UCSD-AML1 (cell line): Measurements from ENCODE around the gene TENM4.
"Not testable (repeated sequence)": the region's sequence is repeated elsewhere in the genome, so short reads cannot be mapped to it uniquely, and the experiment has no call there.

Source experiments
- DNase-seq: peaks from one replicate; lab custom pipeline; 2025; ENCODE audit not compliant: unreplicated experiment; lab: John Stamatoyannopoulos, UW

TENM4 gene

GRCh38 chr11:78635814-78636506, 804.9 kb downstream of the TENM4 start:
- DNase-seq, result no peak

- DNase-seq, result no peak
Observed at GRCh38 chr11:78633516-78634310, 807.1 kb downstream of the TENM4 start.

DNA sequence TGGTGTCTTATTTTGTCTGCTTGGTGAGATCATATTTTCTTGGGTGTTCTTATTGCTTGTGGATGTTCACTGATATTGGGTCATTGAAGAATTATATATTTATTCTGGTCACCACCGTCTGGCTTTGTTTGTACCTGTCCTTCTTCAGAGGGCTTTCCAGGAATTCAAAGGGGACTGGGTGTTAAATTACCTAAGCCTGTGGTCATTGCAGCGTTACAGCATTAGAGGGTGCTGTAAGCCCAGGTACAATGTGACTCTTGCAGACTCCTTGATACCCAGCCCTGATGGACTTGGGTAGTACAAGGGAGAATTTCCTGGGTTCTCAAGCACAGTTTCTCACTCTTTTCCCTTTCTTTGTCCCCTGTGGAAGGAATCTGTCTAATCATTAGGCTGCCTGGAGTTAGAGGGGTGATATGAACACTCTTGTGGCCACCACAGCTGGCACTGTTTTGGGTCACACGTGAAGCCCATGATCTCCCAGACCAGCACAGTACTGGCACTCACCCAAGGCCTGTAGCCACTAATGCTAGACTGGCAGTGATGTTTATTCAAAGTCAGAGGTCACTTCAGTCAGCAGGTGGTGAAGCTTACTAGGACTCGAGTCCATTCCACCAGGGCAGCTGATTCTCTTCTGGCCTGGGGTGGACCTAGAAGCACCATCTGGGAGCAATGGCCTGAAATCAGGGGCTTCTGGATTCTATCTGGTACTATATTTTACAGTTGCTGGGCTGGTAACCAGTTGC, 810.1 kb downstream of the TENM4 start:
- no peak for DNase-seq

GRCh38 chr11:78630155-78630554, 810.7 kb downstream of the TENM4 start:
- DNase-seq, result no peak

GRCh38 chr11:78622666-78623065, 818.2 kb downstream of the TENM4 start:
- DNase-seq, result no peak

DNA sequence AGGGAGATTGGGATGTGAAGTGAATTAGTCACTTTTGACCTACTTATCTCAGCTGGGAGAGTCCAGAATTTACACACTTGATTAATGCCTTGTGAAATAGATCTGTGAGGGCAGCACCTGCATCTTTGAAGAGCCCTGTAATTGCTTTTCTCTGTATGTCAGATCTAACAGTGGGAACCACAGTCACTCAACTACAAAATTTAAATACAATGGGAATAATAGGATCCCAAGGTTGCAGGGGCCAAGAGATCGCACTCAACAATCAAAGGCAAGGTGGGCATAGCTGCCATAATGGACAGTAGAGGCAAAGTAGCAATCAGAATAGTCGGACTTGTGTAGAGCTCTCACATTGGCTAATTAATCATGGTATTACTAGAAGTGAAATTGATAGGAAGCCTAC, 820.7 kb downstream of the TENM4 start:
- no peak for DNase-seq

- no peak for DNase-seq
Observed at GRCh38 chr11:78615724-78616123, 825.1 kb downstream of the TENM4 start.

DNA sequence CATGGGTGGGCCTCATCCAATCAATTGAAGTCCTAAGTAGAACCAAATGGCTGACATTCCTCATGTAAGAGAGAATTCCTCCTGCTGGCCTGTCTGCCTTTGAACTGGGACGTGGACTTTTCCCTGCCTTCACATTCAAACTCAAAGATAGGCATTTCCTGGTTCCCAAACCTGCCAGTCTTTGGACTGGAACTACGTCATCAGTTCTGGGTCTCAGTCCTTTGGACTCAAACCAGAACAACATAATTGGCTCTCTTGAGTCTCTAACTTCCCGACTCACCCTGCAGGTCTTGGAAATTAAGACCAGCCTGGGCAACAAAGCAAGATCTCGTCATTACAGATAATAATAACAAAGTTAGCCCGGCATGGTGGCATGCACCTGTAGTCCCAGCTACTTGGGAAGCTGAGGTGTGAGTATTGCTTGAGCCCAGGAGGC, 827.4 kb downstream of the TENM4 start:
- DNase-seq, result no peak

DNA sequence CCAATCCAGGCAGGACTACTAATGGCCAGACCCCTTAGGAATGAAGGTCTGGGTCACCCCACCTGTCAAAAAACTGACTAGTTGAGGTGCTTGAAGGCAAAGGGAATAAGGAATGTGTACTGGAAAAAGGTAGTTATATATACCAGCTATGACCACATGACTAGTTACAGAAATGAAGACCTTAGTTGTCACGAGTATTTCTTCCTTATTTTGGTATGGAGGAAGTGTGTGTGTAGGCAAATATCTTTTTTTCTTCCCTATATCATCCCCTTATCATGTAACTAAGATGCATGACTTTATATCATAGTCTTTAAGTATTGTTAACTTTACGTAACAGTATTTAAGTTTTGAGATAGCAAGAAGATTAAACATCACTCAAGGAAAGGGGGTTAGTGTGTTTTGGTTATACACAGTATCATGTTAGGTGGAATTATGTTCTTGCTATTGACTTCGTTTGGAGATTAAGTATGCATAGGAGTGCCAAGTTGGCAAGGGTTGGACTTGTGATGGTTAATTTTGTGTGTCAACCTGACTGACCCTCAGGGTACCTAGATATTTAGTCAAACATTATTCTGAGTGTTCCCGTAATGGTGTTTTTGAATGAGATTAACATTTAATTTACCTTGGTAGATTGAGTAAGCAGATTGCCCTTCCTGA, 828.0 kb downstream of the TENM4 start:
- DNase-seq, result no peak

GRCh38 chr11:78609321-78609720, 831.5 kb downstream of the TENM4 start:
- DNase-seq, result not testable (repeated sequence)

- no peak for DNase-seq
Observed at GRCh38 chr11:78607696-78608095, 833.1 kb downstream of the TENM4 start.

- no peak for DNase-seq
Observed at GRCh38 chr11:78606667-78607066, 834.2 kb downstream of the TENM4 start.

DNA sequence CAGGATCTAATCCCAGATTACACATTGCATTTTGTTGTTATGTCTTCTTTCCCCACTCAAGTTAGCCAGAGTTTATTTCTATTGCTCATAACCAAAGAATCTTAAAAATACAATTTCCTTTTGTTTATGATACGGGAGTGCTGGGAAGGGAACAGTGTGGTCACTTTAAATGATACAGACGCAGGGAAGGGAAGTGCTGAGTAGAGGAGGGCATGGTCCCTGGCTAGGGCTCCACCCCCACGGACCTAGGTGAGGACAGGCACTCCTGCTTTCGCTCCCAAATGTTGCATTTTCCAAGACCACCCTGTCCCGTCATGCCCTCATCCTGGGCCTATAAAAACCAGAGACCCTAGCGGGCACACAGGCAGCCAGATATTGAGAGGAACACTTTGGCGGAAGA, 835.5 kb downstream of the TENM4 start:
- no peak for DNase-seq

GRCh38 chr11:78603792-78604191, 837.0 kb downstream of the TENM4 start:
- DNase-seq, result no peak
